ENCODE measurements around the gene MPRIP. TPM values are rescaled to one million over a fixed set of nuclear protein-coding genes. Genes with fewer than 3 reads are reported as not detected.
"Not testable (repeated sequence)": the region's sequence is repeated elsewhere in the genome, so short reads cannot be mapped to it uniquely, and the experiment has no call there.

MPRIP gene
- total RNA-seq, 2 donors from 2014 or later: 84.3 to 258 TPM

- H3K4me3 ChIP-seq; DNase-seq (ENCODE audit: low spot score); H3K27me3 ChIP-seq (replicated peaks; ENCODE audit: insufficient read depth); H3K27ac ChIP-seq; intact Hi-C loops (cut with DNase I); H3K4me1 ChIP-seq (replicated peaks); H3K9me3 ChIP-seq; H3K36me3 ChIP-seq: not testable (repeated sequence)
- 77% methylated on average over 9 of the region's 9 CpGs for whole genome bisulfite sequencing
These were observed 27.5 kb upstream of the MPRIP start for GRCh38 chr17:17014748-17015124.

GRCh38 chr17:17015230-17015629 lies 27.0 kb upstream of the MPRIP start:
- Histone ChIP-seq H3K36me3 (no peaks in the 10 kb centered on the region), H3K27ac (no peak overlapping the region), H3K9me3 (no peaks in the 10 kb centered on the region), H3K4me3 (no peak overlapping the region), H3K4me1 (replicated peaks) (peaks cover 7% of the 10 kb centered on the region), H3K27me3 (replicated peaks; ENCODE audit: insufficient read depth) (no peaks in the 10 kb centered on the region)
- no peak for DNase-seq (ENCODE audit: low spot score)
- WGBS: 94% methylated on average over 6 of the region's 6 CpGs
- intact Hi-C loops (cut with DNase I): no loop called here
- no peak for TF ChIP-seq CTCF (IDR thresholded peaks at IDR 0.05)

GRCh38 chr17:17016199-17017197 lies 25.8 kb upstream of the MPRIP start:
- DNase-seq (ENCODE audit: low spot score); H3K36me3 ChIP-seq; H3K27me3 ChIP-seq (replicated peaks; ENCODE audit: insufficient read depth); intact Hi-C loops (cut with DNase I); H3K4me3 ChIP-seq; H3K27ac ChIP-seq; H3K4me1 ChIP-seq (replicated peaks); H3K9me3 ChIP-seq: not testable (repeated sequence)
- WGBS: 81% methylated on average over 8 of the region's 8 CpGs

- no peak for DNase-seq (ENCODE audit: low spot score)
- Histone ChIP-seq H3K36me3 (no peaks in the 10 kb centered on the region), H3K27ac (peak overlapping the region; percentile 69 to 75), H3K4me3 (no peak overlapping the region), H3K27me3 (replicated peaks; ENCODE audit: insufficient read depth) (no peaks in the 10 kb centered on the region), H3K4me1 (replicated peaks) (peaks cover 7% of the 10 kb centered on the region), H3K9me3 (no peaks in the 10 kb centered on the region)
- intact Hi-C loops (cut with DNase I): no loop called here
- no peak for TF ChIP-seq CTCF (IDR thresholded peaks at IDR 0.05)
- 87% methylated on average over 8 of the region's 8 CpGs for WGBS
These were observed 24.8 kb upstream of the MPRIP start for GRCh38 chr17:17017343-17018014.

- peak overlapping the region; percentile 69 to 75 for H3K27ac ChIP-seq
- no peaks in the 10 kb centered on the region for H3K9me3 ChIP-seq
- DNase-seq (ENCODE audit: low spot score): no peak
- H3K4me1 ChIP-seq (replicated peaks): peaks cover 7% of the 10 kb centered on the region
- intact Hi-C loops (cut with DNase I): no loop called here
- H3K27me3 ChIP-seq (replicated peaks; ENCODE audit: insufficient read depth): no peaks in the 10 kb centered on the region
- TF ChIP-seq CTCF (IDR thresholded peaks at IDR 0.05) (no peak), POLR2AphosphoS5 (IDR thresholded peaks at IDR 0.05) (no peak), POLR2A (IDR thresholded peaks at IDR 0.05) (no peak)
- H3K36me3 ChIP-seq: no peaks in the 10 kb centered on the region
- no peak overlapping the region for H3K4me3 ChIP-seq
- 86% methylated on average over 11 of the region's 11 CpGs for WGBS
These were observed 24.2 kb upstream of the MPRIP start for GRCh38 chr17:17018021-17018441.
